Smooth muscle cell (in vitro differentiated cells): ENCODE results near the gene TNIK. TPM values are rescaled to one million over a fixed set of nuclear protein-coding genes. Genes with fewer than 3 reads are reported as not detected.

Source experiments
- DNase-seq: peaks from one replicate; lab custom pipeline; 2025; ENCODE audit not compliant: unreplicated experiment; lab: John Stamatoyannopoulos, UW
- H2AFZ ChIP-seq: fragments of 200-600 bp; sonication (generic); 2 replicates; pipeline ENCODE4 v1.6.0; 2016; ENCODE audit warnings: antibody characterized with exemption, low read depth, mild to moderate bottlenecking
- H3F3A ChIP-seq: fragments of 200-600 bp; sonication (generic); 2 replicates; pipeline ENCODE4 v1.6.0; 2017; ENCODE audit warnings: antibody characterized with exemption, low read depth
- H3K27ac ChIP-seq: fragments of 200-600 bp; sonication (generic); 2 replicates; pipeline ENCODE4 v1.5.1; 2016; ENCODE audit warnings: low read depth, mild to moderate bottlenecking
- H3K27me3 ChIP-seq: fragments of 200-600 bp; sonication (generic); 2 replicates; pipeline ENCODE4 v1.6.1; 2016; ENCODE audit warnings: low read depth, mild to moderate bottlenecking
- H3K36me3 ChIP-seq: fragments of 200-600 bp; sonication (generic); 2 replicates; pipeline ENCODE4 v1.5.1; 2016; ENCODE audit warnings: low read depth
- H3K4me1 ChIP-seq: fragments of 200-600 bp; sonication (generic); 2 replicates; pipeline ENCODE4 v1.5.1; 2016; ENCODE audit warnings: low read depth
- H3K4me2 ChIP-seq: fragments of 200-600 bp; sonication (generic); 2 replicates; pipeline ENCODE4 v1.6.0; 2016; ENCODE audit warnings: mild to moderate bottlenecking
- H3K4me3 ChIP-seq: fragments of 200-600 bp; sonication (generic); 2 replicates; pipeline ENCODE4 v1.5.1; 2016; ENCODE audit warnings: mild to moderate bottlenecking
- H3K79me2 ChIP-seq: fragments of 200-600 bp; sonication (generic); 2 replicates; pipeline ENCODE4 v1.6.0; 2016; ENCODE audit warnings: low read depth, mild to moderate bottlenecking
- H3K9ac ChIP-seq: fragments of 200-600 bp; sonication (generic); 2 replicates; pipeline ENCODE4 v1.6.0; 2016; ENCODE audit warnings: low read depth
- H3K9me3 ChIP-seq: fragments of 200-600 bp; sonication (generic); replicated peaks from 2 replicates; pipeline ENCODE4 v1.5.1; 2016; ENCODE audit warnings: low read depth
- H4K20me1 ChIP-seq: fragments of 200-600 bp; sonication (generic); 2 replicates; pipeline ENCODE4 v1.6.0; 2016; ENCODE audit warnings: low read depth
- WGBS: methylation state at CpG from one replicate; pipeline ENCODE4 v1.1.7; 2016; ENCODE audit warnings: low lambda C conversion rate; 5-methylcytosine and 5-hydroxymethylcytosine counted together
- polyA plus RNA-seq: library from polyadenylated mRNA; unstranded; fragments of >200 nt; fragmentation: Nextera tagmentation; extraction: Ambion mirVana; gene quantifications from 2 replicates; pipeline ENCODE4 v1.2.1, GENCODE V29; 2016
- total RNA-seq: library from RNA; depleted of rRNA; stranded (reverse); fragments of >200 nt; gene quantifications from 2 replicates; pipeline ENCODE4 v1.2.3, GENCODE V29; 2014
- TF ChIP-seq, protein P1 (sequence below): fragments of 200-600 bp; sonication (generic); IDR thresholded peaks from 2 replicates; pipeline ENCODE4 v1.5.1; 2017; ENCODE audit warnings: borderline replicate concordance, mild to moderate bottlenecking, antibody characterized with exemption; ENCODE audit not compliant: insufficient read depth, poor library complexity, severe bottlenecking

TNIK gene
- total and polyA plus RNA-seq, 2 experiments from 2014 or later = 10.4 to 12.5 TPM

DNA sequence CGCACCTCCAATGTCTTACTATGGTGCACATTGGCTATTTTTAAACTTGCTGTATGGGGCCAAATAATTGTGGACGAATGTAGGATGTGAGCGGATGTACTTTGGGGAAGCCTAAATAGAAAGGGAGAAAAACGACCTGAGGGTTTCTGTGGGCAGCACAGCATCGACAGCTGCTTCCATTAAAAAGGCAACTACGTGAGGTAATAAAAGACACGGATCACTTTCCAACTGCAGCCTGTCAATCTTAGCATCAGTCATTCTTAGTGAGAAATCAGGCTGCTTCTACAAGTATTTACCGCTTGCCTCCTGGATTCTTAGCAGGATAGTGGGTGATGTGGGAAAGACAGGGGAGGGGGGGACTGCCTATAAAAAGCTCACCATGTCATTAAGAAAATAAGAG is 247.0 kb downstream of the TNIK start:
- no peak for DNase-seq
- no peaks in the 10 kb centered on the region for H3K9me3 ChIP-seq
- WGBS = 87% methylated on average over 8 of the region's 8 CpGs
- no peaks in the 10 kb centered on the region for H3K79me2 ChIP-seq
- H3F3A ChIP-seq = no peaks in the 10 kb centered on the region
- no peaks in the 10 kb centered on the region for H3K4me1 ChIP-seq
- H3K9ac ChIP-seq = no peak overlapping the region
- TF ChIP-seq, protein P1, sequence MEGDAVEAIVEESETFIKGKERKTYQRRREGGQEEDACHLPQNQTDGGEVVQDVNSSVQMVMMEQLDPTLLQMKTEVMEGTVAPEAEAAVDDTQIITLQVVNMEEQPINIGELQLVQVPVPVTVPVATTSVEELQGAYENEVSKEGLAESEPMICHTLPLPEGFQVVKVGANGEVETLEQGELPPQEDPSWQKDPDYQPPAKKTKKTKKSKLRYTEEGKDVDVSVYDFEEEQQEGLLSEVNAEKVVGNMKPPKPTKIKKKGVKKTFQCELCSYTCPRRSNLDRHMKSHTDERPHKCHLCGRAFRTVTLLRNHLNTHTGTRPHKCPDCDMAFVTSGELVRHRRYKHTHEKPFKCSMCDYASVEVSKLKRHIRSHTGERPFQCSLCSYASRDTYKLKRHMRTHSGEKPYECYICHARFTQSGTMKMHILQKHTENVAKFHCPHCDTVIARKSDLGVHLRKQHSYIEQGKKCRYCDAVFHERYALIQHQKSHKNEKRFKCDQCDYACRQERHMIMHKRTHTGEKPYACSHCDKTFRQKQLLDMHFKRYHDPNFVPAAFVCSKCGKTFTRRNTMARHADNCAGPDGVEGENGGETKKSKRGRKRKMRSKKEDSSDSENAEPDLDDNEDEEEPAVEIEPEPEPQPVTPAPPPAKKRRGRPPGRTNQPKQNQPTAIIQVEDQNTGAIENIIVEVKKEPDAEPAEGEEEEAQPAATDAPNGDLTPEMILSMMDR = no peak
- no peak overlapping the region for H3K4me3 ChIP-seq
- no peaks in the 10 kb centered on the region for H3K36me3 ChIP-seq
- no peak overlapping the region for H2AFZ ChIP-seq
- H3K27me3 ChIP-seq = no peaks in the 10 kb centered on the region
- H3K27ac ChIP-seq = no peak overlapping the region
- H4K20me1 ChIP-seq = no peaks in the 10 kb centered on the region
- H3K4me2 ChIP-seq = no peak overlapping the region

DNA sequence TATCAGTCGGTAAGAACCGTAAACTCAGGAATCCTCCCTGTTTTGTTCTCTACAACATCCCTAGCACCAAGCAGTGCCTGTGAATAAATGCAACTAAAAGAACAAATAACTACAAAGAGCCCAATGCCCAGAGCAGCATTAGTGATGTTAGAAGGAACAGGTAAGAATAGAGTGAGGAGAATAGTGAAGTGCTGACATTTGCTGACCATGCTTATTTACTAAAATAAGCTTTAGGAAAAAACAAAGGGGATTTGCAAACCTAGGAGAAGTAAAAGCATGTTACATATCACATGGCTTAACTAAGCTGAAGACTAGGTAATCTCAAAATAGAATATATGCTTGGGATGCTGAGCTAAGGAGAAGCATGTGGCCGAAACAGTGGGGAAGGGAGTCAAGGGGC is 247.6 kb downstream of the TNIK start:
- Histone ChIP-seq H3K9me3 (no peaks in the 10 kb centered on the region), H3F3A (no peaks in the 10 kb centered on the region), H3K27me3 (no peaks in the 10 kb centered on the region), H3K36me3 (no peaks in the 10 kb centered on the region), H3K27ac (no peak overlapping the region), H3K4me3 (no peak overlapping the region), H3K9ac (no peak overlapping the region), H2AFZ (no peak overlapping the region), H4K20me1 (no peaks in the 10 kb centered on the region), H3K4me1 (no peaks in the 10 kb centered on the region), H3K79me2 (no peaks in the 10 kb centered on the region), H3K4me2 (no peak overlapping the region)
- TF ChIP-seq, protein P1 = no peak
- no peak for DNase-seq
- WGBS = 99% methylated on average over 3 of the region's 3 CpGs

DNA sequence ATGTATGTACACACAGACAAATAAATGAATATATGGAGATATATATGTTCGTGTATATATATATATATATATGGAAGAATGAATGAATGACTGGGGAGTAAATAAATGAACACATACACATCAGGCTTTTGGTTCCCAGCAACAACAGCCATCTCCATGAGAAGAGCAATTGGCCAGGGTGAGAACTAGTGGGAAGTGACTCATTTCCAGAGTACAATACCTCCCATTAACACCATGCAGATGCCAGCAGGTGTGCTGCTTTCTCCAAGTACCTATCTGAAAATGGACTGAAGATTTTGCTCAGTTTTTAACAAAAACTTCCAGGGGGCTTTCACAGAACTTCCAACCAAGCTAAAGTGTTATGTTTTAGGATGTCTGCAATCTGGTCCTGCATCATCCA is 253.9 kb downstream of the TNIK start:
- TF ChIP-seq, protein P1 = no peak
- H3K4me3 ChIP-seq = no peak overlapping the region
- no peaks in the 10 kb centered on the region for H3K79me2 ChIP-seq
- no peak for DNase-seq
- no peak overlapping the region for H3K9ac ChIP-seq
- 68% methylated on average over 1 of the region's 1 CpG for WGBS
- no peaks in the 10 kb centered on the region for H3K9me3 ChIP-seq
- H3F3A ChIP-seq = no peaks in the 10 kb centered on the region
- H3K4me2 ChIP-seq = no peak overlapping the region
- H3K4me1 ChIP-seq = no peaks in the 10 kb centered on the region
- H3K27me3 ChIP-seq = no peaks in the 10 kb centered on the region
- H3K36me3 ChIP-seq = no peaks in the 10 kb centered on the region
- no peak overlapping the region for H2AFZ ChIP-seq
- H4K20me1 ChIP-seq = no peaks in the 10 kb centered on the region
- H3K27ac ChIP-seq = no peak overlapping the region

DNA sequence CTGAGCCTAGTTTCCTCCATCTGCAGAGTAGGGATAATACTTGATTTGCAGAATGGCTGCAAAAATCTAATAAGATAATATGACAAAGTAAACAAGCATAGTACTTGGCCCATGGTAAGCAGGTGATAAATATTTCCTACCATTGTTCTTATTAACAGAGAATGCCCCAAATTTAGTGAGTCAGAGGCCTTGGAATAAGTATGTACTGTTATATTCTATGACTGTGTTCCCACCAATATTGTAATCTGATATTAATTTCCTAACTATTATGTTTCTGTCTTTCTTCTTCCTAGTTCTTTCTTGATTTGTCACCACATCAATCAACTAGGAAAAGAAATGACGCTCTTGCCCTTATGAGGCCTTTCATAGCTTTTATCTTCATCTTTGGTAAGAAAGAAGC is 255.3 kb downstream of the TNIK start:
- Histone ChIP-seq H3K9me3 (no peaks in the 10 kb centered on the region), H4K20me1 (no peaks in the 10 kb centered on the region)

More for the DNA sequence above, 255.3 kb downstream of the TNIK start:
- TF ChIP-seq, protein P1 = no peak
- Histone ChIP-seq H3K9ac (no peak overlapping the region), H3K27me3 (no peaks in the 10 kb centered on the region), H2AFZ (no peak overlapping the region), H3K4me2 (no peak overlapping the region), H3K27ac (no peak overlapping the region), H3F3A (no peaks in the 10 kb centered on the region), H3K4me1 (no peaks in the 10 kb centered on the region), H3K79me2 (no peaks in the 10 kb centered on the region), H3K4me3 (no peak overlapping the region), H3K36me3 (no peaks in the 10 kb centered on the region)
- WGBS = 94% methylated on average over 1 of the region's 1 CpG
- no peak for DNase-seq
